ENCODE results near the gene RNF145.
"Not testable (repeated sequence)": the region's sequence is repeated elsewhere in the genome, so short reads cannot be mapped to it uniquely, and the experiment has no call there.

Gene RNF145

GRCh38 chr5:159118958-159119659, 90.2 kb downstream of the RNF145 start:
- not testable (repeated sequence) for DNase-seq

- no peak for DNase-seq
Observed at GRCh38 chr5:159113405-159113804, 95.9 kb downstream of the RNF145 start.

- no peak for DNase-seq
Observed at GRCh38 chr5:159112436-159112835, 96.9 kb downstream of the RNF145 start.

Data from hypothalamus (tissue), 51 donors.